Fibroblast of peridontal ligament (primary cell): Measurements from ENCODE around the gene F12.
"Not testable (repeated sequence)": the region's sequence is repeated elsewhere in the genome, so short reads cannot be mapped to it uniquely, and the experiment has no call there.

Source experiments
- DNase-seq: peaks from one replicate; pipeline ENCODE4 v3.0.0-alpha.2; 2010; ENCODE audit errors: extremely low read depth

F12 gene

DNA sequence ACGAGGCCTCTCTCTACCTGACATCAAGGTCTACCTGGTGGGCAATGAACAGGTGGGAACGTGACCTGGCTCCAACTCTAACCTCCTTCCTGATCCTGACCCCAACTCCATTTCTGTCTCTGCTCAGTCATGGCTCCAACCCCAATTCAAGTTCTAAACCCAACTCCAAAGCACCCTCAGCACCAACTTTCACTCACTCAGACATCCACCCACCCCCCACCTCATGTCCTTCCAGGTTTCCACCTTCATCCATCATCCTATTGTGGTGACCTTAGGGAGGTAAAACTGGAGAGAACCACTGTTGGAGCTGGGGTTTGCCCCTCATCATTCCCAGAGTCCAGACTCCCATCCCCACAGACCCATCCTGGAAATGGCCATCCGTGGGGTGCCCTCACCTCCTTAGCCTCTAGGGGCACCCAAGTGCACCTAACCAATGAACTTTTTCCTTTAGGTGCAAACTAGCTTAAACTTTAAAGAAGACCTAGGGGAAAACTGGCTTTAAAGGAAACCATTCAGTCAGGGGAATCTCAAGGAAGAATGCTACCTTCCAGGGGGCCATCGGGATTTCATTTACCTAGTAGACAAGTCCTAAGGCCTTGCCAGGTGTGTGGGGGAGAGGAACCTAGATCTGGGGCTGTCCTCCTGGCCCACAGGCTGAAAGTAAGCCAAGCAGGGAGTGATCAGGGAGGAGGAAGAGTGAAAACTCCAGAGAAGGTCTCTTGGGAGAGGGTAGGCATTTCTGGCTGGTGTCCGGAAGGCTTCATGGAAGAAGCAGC, 40.3 kb downstream of the F12 start:
- DNase-seq = no peak

DNA sequence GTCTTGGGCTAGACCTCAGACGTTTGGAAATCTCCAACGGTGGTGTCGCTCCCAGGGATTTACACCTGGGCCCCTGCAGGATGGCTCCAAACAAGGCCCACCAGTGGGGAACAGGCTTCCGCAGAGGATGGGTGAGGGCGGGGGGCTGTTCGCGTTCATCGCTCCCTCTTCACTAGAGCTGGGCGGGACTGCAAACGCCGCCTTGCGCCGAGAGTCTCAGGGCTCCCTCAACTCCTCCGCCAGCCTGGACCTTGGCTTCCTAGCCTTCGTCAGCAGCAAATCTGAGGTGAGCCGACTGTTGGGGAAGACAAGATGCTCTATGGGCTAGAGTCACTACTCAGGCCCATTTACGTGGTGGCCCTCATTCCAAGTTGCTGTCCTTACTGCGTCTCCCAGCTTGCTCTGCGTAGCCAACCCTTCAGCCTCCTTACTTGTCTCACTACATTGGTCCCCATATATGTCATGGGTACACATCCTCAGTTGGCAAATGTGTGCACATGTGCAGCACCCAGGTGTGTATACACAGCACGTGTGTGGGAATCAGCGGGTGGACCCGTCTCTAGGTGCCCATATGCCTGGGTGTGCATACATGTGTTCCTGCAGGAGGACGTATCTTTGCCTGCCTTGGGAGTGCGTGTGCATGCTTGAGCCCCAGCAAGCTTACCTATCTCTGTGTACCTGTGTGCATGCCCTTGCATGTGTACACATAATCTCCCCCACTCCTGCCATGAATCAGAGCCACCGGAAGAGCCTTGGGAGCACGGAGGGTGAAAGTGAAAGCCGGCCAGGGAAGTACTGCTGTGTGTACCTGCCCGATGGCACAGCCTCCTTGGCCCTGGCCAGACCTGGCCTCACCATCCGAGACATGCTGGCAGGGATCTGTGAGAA, 41.1 kb downstream of the F12 start:
- DNase-seq = no peak

GRCh38 chr5:177367323-177367848, 42.0 kb downstream of the F12 start:
- DNase-seq = no peak

DNA sequence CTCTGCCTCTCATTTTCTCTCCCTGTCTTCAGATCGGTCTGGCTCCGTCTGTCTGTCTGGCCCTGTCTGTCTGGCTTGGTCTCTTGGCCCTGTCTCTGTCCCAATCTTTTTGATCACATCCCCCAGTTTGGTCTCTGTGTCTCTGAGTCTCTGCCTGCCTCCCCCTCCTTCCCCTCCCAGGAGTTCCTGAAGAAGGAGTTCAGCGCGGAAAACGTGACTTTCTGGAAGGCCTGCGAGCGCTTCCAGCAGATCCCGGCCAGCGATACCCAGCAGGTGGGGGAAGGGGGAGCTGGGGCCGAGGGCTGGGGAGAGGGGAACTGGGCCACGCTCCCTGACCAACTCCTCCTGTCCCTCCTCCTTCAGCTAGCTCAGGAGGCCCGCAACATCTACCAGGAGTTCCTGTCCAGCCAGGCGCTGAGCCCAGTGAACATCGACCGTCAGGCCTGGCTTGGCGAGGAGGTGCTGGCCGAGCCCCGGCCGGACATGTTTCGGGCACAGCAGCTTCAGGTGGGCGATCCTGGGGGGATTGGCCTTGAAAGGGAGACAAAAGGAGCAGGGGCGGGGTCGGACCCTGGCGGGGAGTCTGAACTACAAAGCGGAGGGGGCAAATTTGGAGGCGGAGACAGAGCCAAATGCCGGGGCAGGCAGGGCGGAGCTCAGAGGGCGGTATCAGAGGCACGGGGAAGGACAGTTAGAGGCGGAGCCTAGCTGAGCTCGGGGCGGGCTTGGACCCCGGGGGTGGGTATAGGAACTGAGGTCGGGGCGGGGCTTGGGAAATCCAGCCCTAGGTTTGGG, 42.6 kb downstream of the F12 start:
- peak; percentile 54 for DNase-seq

GRCh38 chr5:177365845-177366527, 43.4 kb downstream of the F12 start:
- DNase-seq = no peak

DNA sequence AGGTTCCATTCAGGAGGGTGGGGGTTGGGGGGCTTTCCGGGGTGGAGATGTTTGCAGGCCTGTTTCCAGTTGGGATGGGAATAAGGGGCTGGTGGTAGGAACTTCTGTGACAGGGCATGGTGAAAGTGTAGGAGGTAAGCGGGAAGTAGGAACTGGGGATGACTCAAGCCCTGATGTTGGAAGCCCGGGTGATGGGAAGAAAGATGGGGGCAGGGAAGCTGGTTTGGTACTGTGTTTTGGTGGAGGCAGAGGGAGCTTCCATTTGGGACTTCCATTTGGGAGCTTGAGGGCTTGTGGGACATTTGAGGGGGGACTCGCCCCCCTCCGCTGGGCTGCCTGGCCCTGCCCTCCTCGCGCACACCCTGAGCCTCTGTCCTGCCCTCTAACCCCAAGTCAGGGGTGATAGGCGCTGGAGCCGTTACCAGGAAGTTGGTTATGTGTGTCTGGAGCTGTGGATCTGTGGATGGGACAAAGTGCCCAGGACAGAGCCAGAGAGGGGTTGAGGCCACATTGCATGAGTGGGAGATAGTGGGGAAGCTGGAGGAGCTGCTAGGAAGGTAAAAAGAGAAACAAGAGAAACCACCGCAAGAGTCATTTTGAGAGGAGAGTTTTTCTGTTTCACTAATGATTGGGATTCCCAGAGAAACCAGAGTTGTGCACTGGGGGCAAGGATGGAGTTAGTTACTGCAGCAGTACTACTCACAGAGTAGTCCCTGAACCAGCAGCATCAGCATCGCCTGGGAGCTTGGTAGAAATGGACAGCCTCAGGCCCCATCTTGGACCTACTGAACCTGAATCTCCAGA, 45.0 kb downstream of the F12 start:
- DNase-seq = no peak

GRCh38 chr5:177363565-177363964, 45.8 kb downstream of the F12 start:
- DNase-seq = no peak

DNA sequence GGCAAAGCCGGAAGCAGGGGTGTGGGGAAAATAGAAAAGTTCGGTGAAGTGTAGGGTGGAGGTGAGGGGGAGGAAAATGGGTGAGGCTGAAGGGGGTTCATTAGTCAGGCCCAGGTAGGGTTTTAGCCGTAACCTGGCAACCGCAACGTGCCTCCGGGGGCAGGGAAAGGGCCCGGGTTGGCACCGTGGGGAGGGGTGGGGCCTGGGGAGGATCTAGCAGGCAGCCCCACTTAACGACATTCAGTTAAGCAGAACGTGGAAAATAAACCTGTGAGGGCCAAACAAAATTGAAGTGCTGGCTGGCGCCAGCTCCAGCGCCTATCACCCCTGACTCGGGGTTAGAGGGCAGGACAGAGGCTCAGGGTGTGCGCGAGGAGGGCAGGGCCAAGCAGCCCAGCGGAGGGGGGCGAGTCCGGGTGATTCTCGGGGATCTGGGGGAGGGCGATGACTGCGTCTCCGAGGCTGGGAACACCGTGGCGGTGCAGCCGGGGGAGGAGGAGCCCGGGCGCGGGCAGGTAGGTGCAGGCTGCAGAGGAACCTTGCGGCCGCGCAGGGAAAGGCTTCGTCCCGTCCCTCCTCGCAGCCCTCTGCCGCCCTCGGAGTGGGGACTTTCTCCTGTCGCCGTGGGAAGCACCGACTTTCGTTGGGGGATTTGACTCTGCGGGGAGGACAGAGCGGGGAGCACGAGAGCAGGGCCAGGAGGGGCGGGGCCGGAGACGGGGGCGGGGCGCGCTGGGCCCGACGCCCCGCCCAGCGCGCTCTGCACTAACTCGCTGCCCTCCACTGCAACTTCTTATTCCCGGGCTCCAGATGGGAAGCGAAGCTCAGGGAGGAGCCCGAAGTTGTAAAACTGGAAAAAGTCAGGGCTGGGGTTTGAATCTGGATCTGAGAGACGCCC, 46.5 kb downstream of the F12 start:
- peak; percentile 15 for DNase-seq

DNA sequence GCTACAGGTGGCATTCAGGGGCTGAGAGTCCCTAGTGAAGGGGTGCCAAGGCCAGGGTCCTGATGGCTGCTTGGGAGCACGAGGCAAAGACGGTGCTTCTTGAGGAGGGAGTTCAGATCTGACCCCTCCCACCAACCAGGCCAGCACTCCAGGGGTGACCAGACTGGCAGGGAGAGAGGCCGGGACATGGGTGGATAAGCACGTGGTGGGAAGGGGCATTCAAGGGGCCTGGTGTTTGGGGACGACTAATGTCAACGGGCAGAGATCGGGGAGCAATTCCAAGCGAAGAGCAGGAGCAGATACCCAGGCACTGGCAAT, 47.1 kb downstream of the F12 start:
- DNase-seq = no peak

- DNase-seq = no peak
Measured at GRCh38 chr5:177361418-177362291, 47.7 kb downstream of the F12 start.

GRCh38 chr5:177360740-177361139, 48.6 kb downstream of the F12 start:
- not testable (repeated sequence) for DNase-seq

GRCh38 chr5:177359860-177360259, 49.5 kb downstream of the F12 start:
- no peak for DNase-seq

DNA sequence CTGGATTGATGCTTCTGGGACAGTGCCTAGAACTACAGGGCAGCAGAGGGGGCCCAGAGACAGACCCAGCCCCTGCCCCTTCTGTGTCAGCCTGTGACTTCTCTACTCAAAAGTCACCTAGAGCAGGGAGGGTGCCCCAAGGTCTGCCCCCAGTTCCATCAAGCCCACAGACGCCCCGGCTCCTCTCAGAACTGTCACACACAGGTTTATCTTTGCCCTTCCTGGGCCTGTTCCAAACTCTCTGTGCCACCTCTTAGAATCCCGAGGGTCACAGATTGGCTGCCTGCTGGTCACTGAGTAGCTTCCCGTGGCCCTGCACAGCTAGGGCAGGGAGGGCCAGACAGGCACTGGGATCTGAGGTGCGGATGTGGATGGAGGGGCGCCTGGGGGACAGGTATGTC, 49.9 kb downstream of the F12 start:
- no peak for DNase-seq

- no peak for DNase-seq
Measured at GRCh38 chr5:177358370-177358819, 51.0 kb downstream of the F12 start.

GRCh38 chr5:177357459-177358351, 51.7 kb downstream of the F12 start, which contains the start of gene RGS14:
RGS14 (plus strand) TSS chr5:177357924; CDS start chr5:177358025, 101 bp downstream.
- peak; percentile 34 for DNase-seq

- no peak for DNase-seq
Measured at GRCh38 chr5:177357146-177357458, 52.3 kb downstream of the F12 start.

DNA sequence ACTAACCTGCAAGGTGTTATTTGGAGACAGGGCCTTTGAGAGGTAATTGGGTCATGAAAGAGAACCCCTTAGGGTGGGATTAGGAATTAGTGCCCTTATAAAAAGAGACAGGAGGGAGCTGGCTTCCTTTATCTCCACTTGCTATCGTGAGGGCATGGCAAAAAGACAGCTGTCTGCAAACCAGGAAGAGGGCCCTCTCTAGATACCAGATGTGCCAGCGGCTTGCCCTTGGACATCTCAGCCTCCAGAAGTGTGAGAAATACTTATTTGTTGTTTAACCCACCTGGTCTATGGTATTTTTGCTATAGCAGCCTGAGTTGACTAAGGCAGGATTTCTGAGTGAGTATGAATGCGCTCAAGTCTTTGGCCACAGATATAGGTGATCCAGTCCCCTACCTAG, 52.6 kb downstream of the F12 start:
- DNase-seq = no peak

GRCh38 chr5:177355868-177356168, 53.5 kb downstream of the F12 start:
- no peak for DNase-seq
